Hepatocyte (in vitro differentiated cells): ENCODE data around the gene PFN4. TPM values are rescaled to one million over a fixed set of nuclear protein-coding genes. Genes with fewer than 3 reads are reported as not detected.

ENCODE experiments used
- DNase-seq: peaks from one replicate; pipeline ENCODE4 v3.0.0-alpha.2; 2016; ENCODE audit warnings: low spot score
- H2AFZ ChIP-seq: fragments of 200-600 bp; sonication (generic); 2 replicates; pipeline ENCODE4 v1.6.0; 2016; ENCODE audit warnings: antibody characterized with exemption, mild to moderate bottlenecking
- H3K27ac ChIP-seq: fragments of 200-600 bp; sonication (generic); 2 replicates; pipeline ENCODE4 v1.5.1; 2016; ENCODE audit warnings: mild to moderate bottlenecking
- H3K27me3 ChIP-seq: fragments of 200-600 bp; sonication (generic); 2 replicates; pipeline ENCODE4 v1.6.1; 2016
- H3K36me3 ChIP-seq: fragments of 200-600 bp; sonication (generic); replicated peaks from 2 replicates; pipeline ENCODE4 v1.5.1; 2016; ENCODE audit warnings: low read depth; ENCODE audit not compliant: insufficient read depth
- H3K4me1 ChIP-seq: fragments of 200-600 bp; sonication (generic); 2 replicates; pipeline ENCODE4 v1.5.1; 2016; ENCODE audit warnings: mild to moderate bottlenecking, moderate library complexity; ENCODE audit not compliant: insufficient read depth
- H3K4me2 ChIP-seq: fragments of 200-600 bp; sonication (generic); 2 replicates; pipeline ENCODE4 v1.6.0; 2016
- H3K4me3 ChIP-seq: fragments of 200-600 bp; sonication (generic); 2 replicates; pipeline ENCODE4 v1.5.1; 2016; ENCODE audit warnings: mild to moderate bottlenecking
- H3K79me2 ChIP-seq: fragments of 200-600 bp; sonication (generic); 2 replicates; pipeline ENCODE4 v1.6.0; 2017; ENCODE audit warnings: mild to moderate bottlenecking
- H3K9me2 ChIP-seq: fragments of 200-600 bp; sonication (generic); replicated peaks from 2 replicates; pipeline ENCODE4 v1.6.0; 2017; ENCODE audit warnings: mild to moderate bottlenecking; ENCODE audit not compliant: insufficient read depth
- H3K9me3 ChIP-seq: fragments of 200-600 bp; sonication (generic); 2 replicates; pipeline ENCODE4 v1.5.1; 2016; ENCODE audit warnings: low read depth, mild to moderate bottlenecking
- H4K20me1 ChIP-seq: fragments of 200-600 bp; sonication (generic); 2 replicates; pipeline ENCODE4 v1.6.0; 2016; ENCODE audit warnings: mild to moderate bottlenecking; ENCODE audit not compliant: insufficient read depth, poor library complexity, severe bottlenecking
- EZH2 ChIP-seq: fragments of 200-600 bp; sonication (generic); IDR thresholded peaks from 2 replicates; pipeline ENCODE4 v1.6.1; 2016; ENCODE audit warnings: antibody characterized with exemption, mild to moderate bottlenecking, borderline replicate concordance
- EZH2phosphoT487 ChIP-seq: fragments of 200-600 bp; sonication (generic); IDR thresholded peaks from one replicate; pipeline ENCODE4 v1.6.1; 2018; ENCODE audit warnings: antibody characterized with exemption, mild to moderate bottlenecking, low read depth, moderate library complexity; ENCODE audit not compliant: unreplicated experiment, severe bottlenecking
- WGBS: methylation state at CpG from one replicate; pipeline ENCODE4 v1.1.6; 2016; ENCODE audit warnings: low lambda C conversion rate; ENCODE audit errors: missing lambda C conversion rate; 5-methylcytosine and 5-hydroxymethylcytosine counted together
- polyA plus RNA-seq: library from polyadenylated mRNA; unstranded; fragments of >200 nt; fragmentation: Nextera tagmentation; extraction: Ambion mirVana; gene quantifications from 2 replicates; pipeline ENCODE4 v1.2.1, GENCODE V29; 2016
- total RNA-seq: library from RNA; depleted of rRNA; stranded (reverse); fragments of >200 nt; gene quantifications from 2 replicates; pipeline ENCODE4 v1.2.3, GENCODE V29; 2014
- TF ChIP-seq, protein P1 (sequence below): fragments of 200-600 bp; sonication (generic); IDR thresholded peaks from 2 replicates; pipeline ENCODE4 v1.5.1; 2016; ENCODE audit warnings: antibody characterized with exemption, mild to moderate bottlenecking; ENCODE audit not compliant: poor library complexity

Gene PFN4
- total and polyA plus RNA-seq, 2 experiments from 2014 or later, result 1.2 to 1.7 TPM

DNA sequence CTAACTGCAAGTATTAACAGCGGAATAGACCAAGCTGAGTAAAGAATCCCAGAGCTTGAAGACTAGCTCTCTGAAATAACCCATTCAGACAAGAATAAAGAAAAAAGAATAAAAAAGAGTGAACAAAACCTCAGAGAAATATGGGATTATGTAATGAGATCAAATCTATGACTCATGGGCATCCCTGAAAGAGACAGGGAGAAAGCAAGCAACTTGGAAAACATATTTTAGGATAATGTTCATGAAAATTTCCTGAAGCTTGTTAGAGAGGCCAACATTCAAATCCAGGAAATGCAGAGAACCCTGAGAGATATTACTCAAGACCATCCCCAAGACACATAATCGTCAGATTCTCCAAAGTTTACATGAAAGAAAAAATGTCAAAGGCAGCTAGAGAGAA, 17.3 kb downstream of the PFN4 start:
- Histone ChIP-seq H3K27ac (no peak overlapping the region), H3K27me3 (no peaks in the 10 kb centered on the region), H3K4me3 (no peak overlapping the region), H3K79me2 (no peaks in the 10 kb centered on the region), H3K9me2 (no peaks in the 10 kb centered on the region), H2AFZ (no peak overlapping the region), H3K4me1 (no peaks in the 10 kb centered on the region), H3K36me3 (no peaks in the 10 kb centered on the region), H3K4me2 (no peak overlapping the region), H3K9me3 (no peaks in the 10 kb centered on the region), H4K20me1 (no peaks in the 10 kb centered on the region)
- WGBS, result 50% methylated on average over 2 of the region's 2 CpGs
- TF ChIP-seq EZH2 (no peak), EZH2phosphoT487 (no peak)
- TF ChIP-seq, protein P1, sequence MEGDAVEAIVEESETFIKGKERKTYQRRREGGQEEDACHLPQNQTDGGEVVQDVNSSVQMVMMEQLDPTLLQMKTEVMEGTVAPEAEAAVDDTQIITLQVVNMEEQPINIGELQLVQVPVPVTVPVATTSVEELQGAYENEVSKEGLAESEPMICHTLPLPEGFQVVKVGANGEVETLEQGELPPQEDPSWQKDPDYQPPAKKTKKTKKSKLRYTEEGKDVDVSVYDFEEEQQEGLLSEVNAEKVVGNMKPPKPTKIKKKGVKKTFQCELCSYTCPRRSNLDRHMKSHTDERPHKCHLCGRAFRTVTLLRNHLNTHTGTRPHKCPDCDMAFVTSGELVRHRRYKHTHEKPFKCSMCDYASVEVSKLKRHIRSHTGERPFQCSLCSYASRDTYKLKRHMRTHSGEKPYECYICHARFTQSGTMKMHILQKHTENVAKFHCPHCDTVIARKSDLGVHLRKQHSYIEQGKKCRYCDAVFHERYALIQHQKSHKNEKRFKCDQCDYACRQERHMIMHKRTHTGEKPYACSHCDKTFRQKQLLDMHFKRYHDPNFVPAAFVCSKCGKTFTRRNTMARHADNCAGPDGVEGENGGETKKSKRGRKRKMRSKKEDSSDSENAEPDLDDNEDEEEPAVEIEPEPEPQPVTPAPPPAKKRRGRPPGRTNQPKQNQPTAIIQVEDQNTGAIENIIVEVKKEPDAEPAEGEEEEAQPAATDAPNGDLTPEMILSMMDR, result no peak
- no peak for DNase-seq

DNA sequence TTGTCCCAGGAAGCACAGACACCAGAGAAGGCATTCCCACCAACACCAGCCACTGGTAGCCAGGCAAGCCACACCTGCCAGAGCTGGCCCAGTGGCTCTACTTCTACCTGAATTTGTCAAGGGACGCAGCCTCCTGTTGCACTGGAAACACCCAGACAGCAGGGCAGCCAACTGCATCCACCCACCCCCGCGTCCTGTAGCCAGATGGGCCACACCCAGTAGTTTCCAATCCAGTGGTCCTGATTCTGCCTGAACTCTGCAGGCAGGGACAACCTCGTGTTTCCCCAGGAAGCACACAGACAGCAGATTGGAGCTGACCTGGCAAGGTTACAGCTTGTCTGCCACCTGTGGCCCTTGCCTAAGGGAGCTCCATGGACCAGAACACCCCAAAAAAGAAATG, 18.2 kb downstream of the PFN4 start:
- TF ChIP-seq EZH2phosphoT487 (no peak), EZH2 (no peak)
- TF ChIP-seq, protein P1, result no peak

DNA sequence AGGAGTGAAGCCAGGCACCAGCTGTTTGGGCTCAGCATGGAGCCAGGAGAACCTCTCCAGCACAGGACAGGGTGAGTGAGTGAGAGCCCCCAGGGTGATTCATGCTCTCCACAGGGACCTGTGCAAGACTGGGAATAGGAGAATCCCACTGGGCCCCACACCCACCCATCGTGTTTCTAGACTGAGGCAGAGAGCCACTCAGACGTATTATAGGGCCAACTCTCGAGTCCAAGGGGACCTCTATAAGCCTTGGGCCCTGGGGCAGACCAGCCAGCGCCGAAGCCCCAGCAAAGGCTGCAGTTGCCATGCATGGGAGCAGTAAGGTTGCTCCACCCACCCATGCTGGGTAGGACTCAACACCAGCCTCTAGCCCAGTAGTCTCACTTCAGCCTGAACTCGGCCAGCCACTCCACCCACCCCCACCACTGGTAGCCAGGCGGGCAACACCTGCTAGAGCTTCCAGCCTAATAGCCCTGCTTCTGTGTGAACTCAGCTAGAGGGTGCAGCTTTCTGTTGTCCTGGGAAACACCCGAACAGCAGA, 19.0 kb downstream of the PFN4 start:
- H3K27ac ChIP-seq, result no peak overlapping the region
- 91% methylated on average over 8 of the region's 8 CpGs for WGBS
- TF ChIP-seq, protein P1, result no peak
- TF ChIP-seq EZH2, result no peak
- no peak for TF ChIP-seq EZH2phosphoT487

More for the DNA sequence above, 18.2 kb downstream of the PFN4 start:
- DNase-seq, result no peak
- Histone ChIP-seq H3K27me3 (no peaks in the 10 kb centered on the region), H2AFZ (no peak overlapping the region), H3K4me1 (no peaks in the 10 kb centered on the region), H4K20me1 (no peaks in the 10 kb centered on the region), H3K79me2 (no peaks in the 10 kb centered on the region), H3K9me3 (no peaks in the 10 kb centered on the region), H3K4me3 (no peak overlapping the region), H3K9me2 (no peaks in the 10 kb centered on the region), H3K27ac (no peak overlapping the region), H3K4me2 (no peak overlapping the region), H3K36me3 (no peaks in the 10 kb centered on the region)
- WGBS, result 89% methylated on average over 4 of the region's 4 CpGs

More for the DNA sequence above, 19.0 kb downstream of the PFN4 start:
- Histone ChIP-seq H3K4me3 (no peak overlapping the region), H3K4me1 (no peaks in the 10 kb centered on the region), H3K79me2 (no peaks in the 10 kb centered on the region), H4K20me1 (no peaks in the 10 kb centered on the region), H3K9me2 (no peaks in the 10 kb centered on the region), H3K27me3 (no peaks in the 10 kb centered on the region), H3K9me3 (no peaks in the 10 kb centered on the region), H3K4me2 (no peak overlapping the region), H3K36me3 (no peaks in the 10 kb centered on the region), H2AFZ (no peak overlapping the region)
- DNase-seq, result no peak
